Hepatocyte (in vitro differentiated cells): ENCODE data around the gene EHMT2. TPM values are rescaled to one million over a fixed set of nuclear protein-coding genes. Genes with fewer than 3 reads are reported as not detected.
A peak's percentile ranks its signal among the peaks of the same experiment; 100 is the strongest.

Experiments
- DNase-seq: peaks from one replicate; pipeline ENCODE4 v3.0.0-alpha.2; 2016; ENCODE audit warnings: low spot score
- H2AFZ ChIP-seq: fragments of 200-600 bp; sonication (generic); 2 replicates; pipeline ENCODE4 v1.6.0; 2016; ENCODE audit warnings: antibody characterized with exemption, mild to moderate bottlenecking
- H3K27ac ChIP-seq: fragments of 200-600 bp; sonication (generic); 2 replicates; pipeline ENCODE4 v1.5.1; 2016; ENCODE audit warnings: mild to moderate bottlenecking
- H3K27me3 ChIP-seq: fragments of 200-600 bp; sonication (generic); 2 replicates; pipeline ENCODE4 v1.6.1; 2016
- H3K36me3 ChIP-seq: fragments of 200-600 bp; sonication (generic); replicated peaks from 2 replicates; pipeline ENCODE4 v1.5.1; 2016; ENCODE audit warnings: low read depth; ENCODE audit not compliant: insufficient read depth
- H3K4me1 ChIP-seq: fragments of 200-600 bp; sonication (generic); 2 replicates; pipeline ENCODE4 v1.5.1; 2016; ENCODE audit warnings: mild to moderate bottlenecking, moderate library complexity; ENCODE audit not compliant: insufficient read depth
- H3K4me2 ChIP-seq: fragments of 200-600 bp; sonication (generic); 2 replicates; pipeline ENCODE4 v1.6.0; 2016
- H3K4me3 ChIP-seq: fragments of 200-600 bp; sonication (generic); 2 replicates; pipeline ENCODE4 v1.5.1; 2016; ENCODE audit warnings: mild to moderate bottlenecking
- H3K79me2 ChIP-seq: fragments of 200-600 bp; sonication (generic); 2 replicates; pipeline ENCODE4 v1.6.0; 2017; ENCODE audit warnings: mild to moderate bottlenecking
- H3K9me2 ChIP-seq: fragments of 200-600 bp; sonication (generic); replicated peaks from 2 replicates; pipeline ENCODE4 v1.6.0; 2017; ENCODE audit warnings: mild to moderate bottlenecking; ENCODE audit not compliant: insufficient read depth
- H3K9me3 ChIP-seq: fragments of 200-600 bp; sonication (generic); 2 replicates; pipeline ENCODE4 v1.5.1; 2016; ENCODE audit warnings: low read depth, mild to moderate bottlenecking
- H4K20me1 ChIP-seq: fragments of 200-600 bp; sonication (generic); 2 replicates; pipeline ENCODE4 v1.6.0; 2016; ENCODE audit warnings: mild to moderate bottlenecking; ENCODE audit not compliant: insufficient read depth, poor library complexity, severe bottlenecking
- EZH2 ChIP-seq: fragments of 200-600 bp; sonication (generic); IDR thresholded peaks from 2 replicates; pipeline ENCODE4 v1.6.1; 2016; ENCODE audit warnings: antibody characterized with exemption, mild to moderate bottlenecking, borderline replicate concordance
- EZH2phosphoT487 ChIP-seq: fragments of 200-600 bp; sonication (generic); IDR thresholded peaks from one replicate; pipeline ENCODE4 v1.6.1; 2018; ENCODE audit warnings: antibody characterized with exemption, mild to moderate bottlenecking, low read depth, moderate library complexity; ENCODE audit not compliant: unreplicated experiment, severe bottlenecking
- WGBS: methylation state at CpG from one replicate; pipeline ENCODE4 v1.1.6; 2016; ENCODE audit warnings: low lambda C conversion rate; ENCODE audit errors: missing lambda C conversion rate; 5-methylcytosine and 5-hydroxymethylcytosine counted together
- polyA plus RNA-seq: library from polyadenylated mRNA; unstranded; fragments of >200 nt; fragmentation: Nextera tagmentation; extraction: Ambion mirVana; gene quantifications from 2 replicates; pipeline ENCODE4 v1.2.1, GENCODE V29; 2016
- total RNA-seq: library from RNA; depleted of rRNA; stranded (reverse); fragments of >200 nt; gene quantifications from 2 replicates; pipeline ENCODE4 v1.2.3, GENCODE V29; 2014
- TF ChIP-seq, protein P1 (sequence below): fragments of 200-600 bp; sonication (generic); IDR thresholded peaks from 2 replicates; pipeline ENCODE4 v1.5.1; 2016; ENCODE audit warnings: antibody characterized with exemption, mild to moderate bottlenecking; ENCODE audit not compliant: poor library complexity

EHMT2 gene
- total and polyA plus RNA-seq, 2 experiments from 2014 or later, result 40.0 to 41.9 TPM

DNA sequence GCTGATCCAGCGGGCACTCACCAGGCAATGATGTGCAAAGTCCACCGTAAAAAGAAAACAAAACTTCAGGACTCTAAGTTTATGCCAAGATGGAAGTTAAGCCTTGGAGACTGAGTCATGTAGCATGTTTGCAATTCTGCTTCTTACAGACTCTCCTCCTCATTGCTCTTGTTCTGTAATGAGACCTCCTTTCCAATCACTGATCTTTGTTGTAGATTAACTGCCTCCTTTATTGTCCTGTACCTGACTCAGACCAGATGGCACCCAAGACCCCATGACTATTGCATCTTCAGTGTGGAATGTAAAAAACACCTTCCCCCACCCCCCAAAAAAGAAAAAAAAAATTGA lies 46.0 kb downstream of the EHMT2 start:
- H3K27ac ChIP-seq, result peak overlapping the region; percentile 96
- WGBS, result 59% methylated on average over 2 of the region's 2 CpGs

DNA sequence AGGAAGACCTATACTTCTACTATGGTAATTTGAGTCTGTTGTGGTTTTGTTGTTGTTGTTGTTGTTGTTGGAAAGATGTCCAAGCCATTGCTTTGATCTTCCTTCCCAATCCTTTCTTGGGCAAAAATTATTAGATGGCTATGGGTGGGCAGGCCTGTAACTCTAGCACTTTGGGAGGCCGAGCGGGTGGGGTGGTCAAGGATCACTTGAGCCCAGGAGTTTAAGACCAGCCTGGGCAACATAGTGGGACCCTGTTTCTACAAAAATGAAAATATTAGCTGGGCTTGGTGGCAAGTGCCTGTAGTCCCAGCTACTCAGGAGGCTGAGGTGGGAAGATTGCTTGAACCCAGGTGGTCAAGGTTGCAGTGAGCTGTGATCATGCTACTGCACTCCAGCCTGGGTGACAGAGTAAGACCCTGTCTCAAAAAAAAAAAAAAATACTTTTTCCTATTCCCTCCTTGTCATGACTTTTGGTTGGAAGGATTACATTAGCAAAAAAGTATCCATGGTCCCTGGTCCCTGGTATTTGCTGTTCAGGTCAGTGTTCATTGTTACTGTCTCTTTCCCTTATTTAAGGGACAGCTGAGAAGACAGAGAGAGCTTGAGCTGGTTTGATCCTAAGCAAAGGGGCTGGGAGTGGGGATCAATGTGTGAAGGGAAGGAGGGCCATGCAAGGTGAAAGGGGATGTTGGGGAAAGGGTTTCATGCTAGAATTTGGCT lies 46.6 kb downstream of the EHMT2 start:
- TF ChIP-seq, protein P1, sequence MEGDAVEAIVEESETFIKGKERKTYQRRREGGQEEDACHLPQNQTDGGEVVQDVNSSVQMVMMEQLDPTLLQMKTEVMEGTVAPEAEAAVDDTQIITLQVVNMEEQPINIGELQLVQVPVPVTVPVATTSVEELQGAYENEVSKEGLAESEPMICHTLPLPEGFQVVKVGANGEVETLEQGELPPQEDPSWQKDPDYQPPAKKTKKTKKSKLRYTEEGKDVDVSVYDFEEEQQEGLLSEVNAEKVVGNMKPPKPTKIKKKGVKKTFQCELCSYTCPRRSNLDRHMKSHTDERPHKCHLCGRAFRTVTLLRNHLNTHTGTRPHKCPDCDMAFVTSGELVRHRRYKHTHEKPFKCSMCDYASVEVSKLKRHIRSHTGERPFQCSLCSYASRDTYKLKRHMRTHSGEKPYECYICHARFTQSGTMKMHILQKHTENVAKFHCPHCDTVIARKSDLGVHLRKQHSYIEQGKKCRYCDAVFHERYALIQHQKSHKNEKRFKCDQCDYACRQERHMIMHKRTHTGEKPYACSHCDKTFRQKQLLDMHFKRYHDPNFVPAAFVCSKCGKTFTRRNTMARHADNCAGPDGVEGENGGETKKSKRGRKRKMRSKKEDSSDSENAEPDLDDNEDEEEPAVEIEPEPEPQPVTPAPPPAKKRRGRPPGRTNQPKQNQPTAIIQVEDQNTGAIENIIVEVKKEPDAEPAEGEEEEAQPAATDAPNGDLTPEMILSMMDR, result no peak
- TF ChIP-seq EZH2phosphoT487 (no peak), EZH2 (no peak)
- H2AFZ ChIP-seq, result no peak overlapping the region
- no peaks in the 10 kb centered on the region for H4K20me1 ChIP-seq
- no peak overlapping the region for H3K4me2 ChIP-seq
- no peak overlapping the region for H3K4me3 ChIP-seq
- no peaks in the 10 kb centered on the region for H3K9me2 ChIP-seq
- H3K4me1 ChIP-seq, result peaks cover 8% of the 10 kb centered on the region
- DNase-seq, result no peak
- WGBS, result 97% methylated on average over 2 of the region's 2 CpGs
- no peaks in the 10 kb centered on the region for H3K36me3 ChIP-seq
- H3K9me3 ChIP-seq, result no peaks in the 10 kb centered on the region
- peak overlapping the region; percentile 96 for H3K27ac ChIP-seq
- H3K27me3 ChIP-seq, result no peaks in the 10 kb centered on the region
- H3K79me2 ChIP-seq, result no peaks in the 10 kb centered on the region

More for the DNA sequence above, 46.0 kb downstream of the EHMT2 start:
- Histone ChIP-seq H2AFZ (no peak overlapping the region), H3K4me1 (peaks cover 8% of the 10 kb centered on the region), H4K20me1 (no peaks in the 10 kb centered on the region), H3K79me2 (no peaks in the 10 kb centered on the region), H3K27me3 (no peaks in the 10 kb centered on the region), H3K36me3 (no peaks in the 10 kb centered on the region), H3K4me2 (peak overlapping the region; percentile 35), H3K9me2 (no peaks in the 10 kb centered on the region), H3K9me3 (no peaks in the 10 kb centered on the region), H3K4me3 (no peak overlapping the region)
- DNase-seq, result no peak
- TF ChIP-seq EZH2phosphoT487 (no peak), EZH2 (no peak)
- TF ChIP-seq, protein P1, result no peak

DNA sequence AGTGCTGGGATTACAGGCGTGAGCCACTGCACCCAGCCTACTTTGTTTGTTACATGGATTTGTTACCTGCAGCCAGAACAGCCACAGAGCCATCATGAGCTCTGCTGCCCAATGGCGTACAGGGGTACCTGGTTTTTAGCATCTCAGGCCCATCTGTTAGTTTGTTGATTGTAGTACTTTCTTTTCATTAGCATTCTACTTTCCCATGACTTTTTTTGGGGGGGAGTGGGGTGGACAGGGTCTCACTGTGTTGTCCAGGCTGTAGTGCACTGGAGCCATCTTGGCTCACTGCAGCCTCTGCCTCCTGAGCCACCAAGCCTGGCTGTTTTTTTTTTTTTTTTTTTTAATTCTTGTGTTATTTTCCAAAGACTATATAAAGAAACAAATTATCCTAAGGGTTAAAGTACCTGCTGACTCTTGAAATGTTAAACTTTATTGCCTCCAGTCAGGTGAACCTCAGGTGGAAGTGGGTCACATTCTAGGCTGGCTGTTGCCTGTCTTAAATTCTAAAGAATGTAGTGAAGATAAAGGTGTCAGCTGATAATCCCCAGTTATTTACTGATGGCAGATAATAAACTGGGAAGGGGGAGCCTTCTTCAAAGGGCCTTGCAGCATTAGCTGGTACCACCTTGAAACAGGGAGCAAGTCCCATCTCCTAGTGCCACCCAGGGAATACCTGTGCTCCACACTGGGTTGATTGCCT lies 50.1 kb downstream of the EHMT2 start:
- H3K9me2 ChIP-seq, result no peaks in the 10 kb centered on the region
- H3K4me2 ChIP-seq, result no peak overlapping the region
- no peaks in the 10 kb centered on the region for H3K79me2 ChIP-seq
- no peaks in the 10 kb centered on the region for H3K27me3 ChIP-seq
- WGBS, result 83% methylated on average over 2 of the region's 2 CpGs
- no peaks in the 10 kb centered on the region for H3K36me3 ChIP-seq
- H3K27ac ChIP-seq, result peak overlapping the region; percentile 82
- no peaks in the 10 kb centered on the region for H4K20me1 ChIP-seq
- no peaks in the 10 kb centered on the region for H3K9me3 ChIP-seq
- H2AFZ ChIP-seq, result no peak overlapping the region
- DNase-seq, result peak; percentile 54
- H3K4me3 ChIP-seq, result no peak overlapping the region
- H3K4me1 ChIP-seq, result peaks cover 8% of the 10 kb centered on the region
- TF ChIP-seq EZH2phosphoT487, result no peak
- TF ChIP-seq, protein P1, result no peak
